ENCODE data around the gene FBXL17.

- TF ChIP-seq EZH2 (IDR thresholded peaks at IDR 0.05; ENCODE audit: insufficient read depth, poor library complexity, severe bottlenecking) (no peak), EZH2phosphoT487 (IDR thresholded peaks at IDR 0.05; ENCODE audit: insufficient read depth, low read depth) (no peak)
Measured at GRCh38 chr5:108366500-108366899, 15.4 kb downstream of the FBXL17 start.

Measured in GM23248 (cell line).